Left hindlimb (tissue), 1 donor: ENCODE measurements around the gene FLVCR1.
A peak's percentile ranks its signal among the peaks of the same experiment; 100 is the strongest.

Source experiments
- DNase-seq: peaks from one replicate; pipeline ENCODE4 v3.0.0-alpha.2; 2018

FLVCR1 gene

DNA sequence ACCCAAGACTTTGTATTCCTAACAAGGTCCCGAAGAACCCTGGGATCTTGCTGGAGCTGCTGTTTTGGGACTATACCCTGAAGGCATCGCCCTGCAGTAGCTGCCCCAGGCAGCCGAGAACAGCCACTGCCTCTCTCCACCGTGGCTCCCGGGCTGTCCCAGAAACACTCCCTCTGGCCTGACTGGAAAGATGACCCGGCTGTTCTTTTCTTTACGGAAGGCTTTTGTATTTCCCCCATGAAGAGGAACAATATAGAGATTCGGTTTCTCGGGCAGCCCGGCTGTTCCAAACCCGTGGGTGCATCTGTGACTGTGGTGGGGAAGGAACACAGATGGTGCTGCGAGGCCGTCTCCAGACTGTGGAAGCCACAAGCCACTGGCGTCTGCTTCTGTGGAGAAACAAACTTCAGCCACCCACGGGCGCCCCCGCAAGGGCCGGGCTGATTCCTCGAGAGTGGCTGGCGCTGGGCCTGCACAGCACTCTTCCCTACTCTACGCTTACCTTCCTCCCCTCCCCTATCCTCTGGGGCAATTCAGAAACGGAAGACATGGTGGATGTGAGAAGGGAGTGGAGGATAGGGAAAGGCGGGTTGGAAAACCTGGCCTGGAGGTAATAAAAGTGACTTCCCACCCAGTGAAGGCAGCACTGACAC is 58.5 kb downstream of the FLVCR1 start:
- peak; percentile 65 for DNase-seq

DNA sequence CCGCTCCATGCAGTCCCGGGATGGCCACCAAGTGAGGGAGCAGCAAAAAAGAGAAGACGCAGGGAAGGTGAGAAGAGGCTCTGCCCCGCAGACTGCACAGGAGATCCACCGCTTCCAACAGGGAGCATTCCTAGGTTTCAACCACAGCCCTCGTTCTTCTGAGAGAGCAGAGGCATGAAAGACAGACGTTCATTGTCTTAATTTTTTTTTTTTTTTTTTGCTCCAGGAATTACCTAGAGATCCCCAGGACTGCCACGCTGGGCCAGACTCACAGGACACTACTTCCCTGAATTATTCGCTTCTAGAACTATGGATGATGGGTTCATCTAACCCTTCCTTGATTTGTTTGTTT is 59.0 kb downstream of the FLVCR1 start:
- no peak for DNase-seq

DNA sequence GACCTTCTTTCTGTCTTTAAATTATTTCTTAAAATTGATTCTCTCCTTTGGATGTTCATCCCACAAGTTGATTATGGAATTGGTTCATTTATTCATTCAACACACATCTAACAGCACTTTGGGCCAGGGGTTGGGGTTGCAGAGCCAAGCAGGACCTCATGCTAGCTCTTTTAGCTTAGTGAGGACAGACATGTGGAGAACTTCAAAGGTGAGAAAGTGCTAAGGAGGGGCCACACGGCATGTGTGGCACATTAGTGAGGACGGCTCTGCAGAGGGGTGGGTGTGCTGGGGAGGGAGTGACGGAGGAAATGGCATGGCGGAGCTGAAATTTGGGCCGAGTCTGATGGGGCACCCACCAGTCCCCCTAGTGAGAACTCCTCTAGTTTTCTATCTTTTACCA is 59.8 kb downstream of the FLVCR1 start:
- DNase-seq, result no peak

DNA sequence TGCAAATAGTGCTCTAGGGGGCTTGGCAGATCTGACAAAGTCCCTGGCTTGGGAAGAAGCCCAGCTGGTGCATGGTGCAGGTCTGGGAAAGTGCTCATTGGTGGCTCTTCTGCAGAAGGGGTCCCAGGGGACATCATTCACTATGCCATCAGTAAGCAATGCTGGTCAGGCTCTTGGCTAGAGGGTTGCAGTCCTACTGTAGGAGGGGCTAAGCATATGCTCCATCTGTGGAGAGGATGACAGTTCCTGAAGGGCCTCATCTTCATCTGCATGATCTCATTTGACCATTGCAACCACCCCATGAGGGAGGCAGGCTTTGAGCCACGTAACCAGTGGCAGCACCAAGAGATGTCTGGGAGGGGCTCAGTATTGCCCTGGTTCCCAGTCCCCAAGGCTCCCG is 60.7 kb downstream of the FLVCR1 start:
- DNase-seq, result no peak

DNA sequence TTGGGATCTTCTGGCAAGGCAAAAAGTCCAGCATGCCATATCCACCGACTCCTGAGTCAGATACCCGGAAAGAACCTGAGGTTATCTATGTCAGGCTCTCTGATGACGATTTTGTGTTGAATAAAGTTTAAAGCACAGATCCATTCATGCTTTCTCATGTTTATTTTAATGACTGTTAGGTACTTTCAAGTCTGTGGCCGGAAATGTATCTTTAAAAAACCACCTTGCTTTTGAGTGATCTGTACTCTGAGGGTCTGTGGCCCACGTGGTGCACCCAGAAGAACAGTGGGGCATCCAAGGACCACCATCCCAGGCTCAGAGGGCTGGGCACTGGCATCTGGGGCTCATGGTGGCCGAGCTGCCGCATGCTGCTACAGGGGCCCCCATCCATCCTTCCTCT is 62.2 kb downstream of the FLVCR1 start:
- DNase-seq, result no peak

DNA sequence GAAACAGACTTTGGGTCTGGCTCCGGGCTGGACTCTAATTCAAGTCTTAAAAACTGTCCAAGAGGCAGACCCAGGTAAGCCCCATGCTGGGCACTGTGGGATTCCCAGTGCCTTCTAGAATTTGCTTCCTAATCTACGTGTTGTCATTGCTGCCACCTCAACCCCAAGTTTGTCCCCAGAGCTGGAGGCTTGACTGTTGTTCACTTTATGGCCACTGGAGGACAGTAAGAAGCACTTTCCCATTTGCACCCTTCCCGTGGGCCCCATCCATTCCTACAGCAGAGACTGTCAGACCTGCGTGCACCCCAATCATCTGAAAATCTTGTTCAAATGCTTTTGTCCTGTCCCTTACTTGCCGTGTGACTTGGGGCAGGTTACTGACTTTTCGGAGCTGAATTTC is 62.8 kb downstream of the FLVCR1 start:
- DNase-seq, result no peak

DNA sequence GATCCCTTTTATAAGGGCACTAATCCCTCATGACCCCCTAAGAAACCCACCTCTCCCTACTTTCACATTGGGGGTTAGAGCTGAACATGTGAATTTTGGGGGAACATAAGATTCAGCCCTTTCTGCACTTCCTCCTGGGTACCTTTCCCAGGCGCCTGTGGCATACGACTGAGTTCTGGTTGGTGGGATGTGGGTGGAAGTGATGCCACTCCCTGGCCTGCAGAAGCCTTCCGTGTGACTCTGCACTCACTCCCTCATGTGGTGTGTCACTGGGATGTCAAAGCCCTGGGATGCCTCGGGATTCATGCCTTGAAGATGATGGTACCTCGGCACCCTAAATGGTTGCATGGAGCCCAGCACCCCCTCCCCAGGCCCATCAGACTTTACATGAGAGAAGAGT is 63.9 kb downstream of the FLVCR1 start:
- DNase-seq, result no peak

DNA sequence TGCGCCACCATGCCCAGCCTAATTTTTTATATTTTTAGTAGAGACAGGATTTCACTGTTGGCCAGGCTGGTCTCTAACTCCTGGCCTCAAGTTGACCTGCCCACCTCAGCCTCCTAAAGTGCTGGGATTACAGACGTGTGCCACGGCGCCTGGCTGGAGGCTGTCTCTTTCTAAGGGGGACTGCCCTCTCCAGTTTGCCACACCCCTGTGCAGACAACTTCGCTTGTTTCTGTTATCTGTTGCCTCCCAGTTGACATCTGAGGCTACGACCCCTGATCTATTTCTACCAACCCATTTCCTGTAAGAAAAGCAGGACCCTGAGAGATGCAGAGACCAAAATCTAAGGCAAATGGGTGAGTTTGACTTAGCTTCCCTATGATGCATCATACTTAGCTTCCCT is 68.3 kb downstream of the FLVCR1 start:
- no peak for DNase-seq

DNA sequence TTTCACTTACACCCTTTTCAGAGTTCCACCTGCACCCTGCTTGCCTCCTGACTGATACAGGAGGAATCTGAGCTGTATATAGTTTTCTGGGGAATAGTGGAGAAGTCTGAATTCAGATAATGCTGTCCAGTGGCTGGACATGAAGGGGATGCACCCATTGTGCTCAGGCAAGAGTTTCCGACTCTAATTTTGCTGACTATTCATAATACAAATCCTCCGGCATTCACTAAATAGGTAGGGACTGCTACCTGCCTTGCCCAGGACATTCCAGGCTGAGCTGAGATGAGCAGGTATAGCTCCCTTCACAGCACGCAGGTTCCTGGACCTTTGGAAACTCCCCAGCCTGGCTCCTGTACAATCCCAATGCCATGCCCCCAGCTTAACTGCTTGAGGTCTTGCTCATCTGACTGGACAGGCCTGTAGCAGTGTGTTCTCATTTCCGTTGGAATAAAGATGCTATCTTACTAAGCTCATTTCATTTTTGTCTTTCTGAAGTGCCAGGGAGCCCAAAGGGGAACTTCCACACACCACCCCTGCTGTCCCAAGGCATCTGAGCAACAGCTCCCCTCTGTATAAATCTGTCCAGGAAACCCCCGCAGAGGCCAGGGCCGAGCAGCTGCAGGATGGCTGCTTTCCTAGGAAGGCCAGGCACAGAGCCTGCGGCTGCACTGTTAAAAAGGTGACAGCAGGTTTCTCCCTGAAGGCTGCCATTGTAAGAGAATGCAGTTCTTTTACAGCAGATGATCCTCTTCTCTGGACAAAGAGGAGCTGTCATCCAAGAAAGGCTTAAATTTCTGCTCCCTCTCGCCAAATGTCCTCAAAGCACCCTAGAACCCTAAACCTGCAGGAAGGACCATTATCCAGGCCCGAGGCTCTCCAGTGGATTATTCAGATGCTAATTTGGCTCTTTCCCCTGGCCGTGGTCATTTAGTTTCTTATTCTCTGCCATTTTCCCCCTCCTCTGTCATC is 70.5 kb downstream of the FLVCR1 start:
- no peak for DNase-seq

DNA sequence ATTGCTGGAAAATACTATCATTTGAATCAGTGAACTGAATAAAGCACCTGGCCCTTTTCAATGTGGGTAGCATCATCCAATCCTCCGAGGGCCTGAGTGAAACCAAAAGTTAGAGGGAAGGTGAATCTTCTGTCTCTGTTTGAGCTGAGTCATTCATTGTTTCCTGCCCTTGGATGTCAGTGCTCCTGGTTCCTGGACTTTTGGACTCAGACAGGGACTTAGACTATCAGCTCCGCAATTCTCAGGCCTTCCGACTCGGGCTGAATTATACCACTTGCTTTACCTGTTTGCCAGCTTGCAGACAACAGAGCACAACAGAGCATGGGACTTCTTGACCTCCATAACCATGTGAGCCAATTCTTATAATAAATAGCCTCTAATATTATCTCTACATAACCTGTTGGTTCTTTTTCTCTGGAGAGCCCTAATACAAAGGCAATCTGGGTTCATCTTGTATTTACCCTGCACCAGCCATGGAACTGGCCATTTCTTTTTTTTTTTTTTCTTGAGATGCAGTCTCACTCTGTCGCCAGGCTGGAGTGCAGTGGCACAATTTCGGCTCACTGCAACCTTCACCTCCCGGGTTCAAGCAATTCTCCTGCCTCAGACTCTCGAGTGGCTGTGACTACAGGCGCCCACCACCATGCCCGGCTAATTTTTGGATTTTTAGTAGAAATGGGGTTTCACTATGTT is 73.1 kb downstream of the FLVCR1 start:
- no peak for DNase-seq

DNA sequence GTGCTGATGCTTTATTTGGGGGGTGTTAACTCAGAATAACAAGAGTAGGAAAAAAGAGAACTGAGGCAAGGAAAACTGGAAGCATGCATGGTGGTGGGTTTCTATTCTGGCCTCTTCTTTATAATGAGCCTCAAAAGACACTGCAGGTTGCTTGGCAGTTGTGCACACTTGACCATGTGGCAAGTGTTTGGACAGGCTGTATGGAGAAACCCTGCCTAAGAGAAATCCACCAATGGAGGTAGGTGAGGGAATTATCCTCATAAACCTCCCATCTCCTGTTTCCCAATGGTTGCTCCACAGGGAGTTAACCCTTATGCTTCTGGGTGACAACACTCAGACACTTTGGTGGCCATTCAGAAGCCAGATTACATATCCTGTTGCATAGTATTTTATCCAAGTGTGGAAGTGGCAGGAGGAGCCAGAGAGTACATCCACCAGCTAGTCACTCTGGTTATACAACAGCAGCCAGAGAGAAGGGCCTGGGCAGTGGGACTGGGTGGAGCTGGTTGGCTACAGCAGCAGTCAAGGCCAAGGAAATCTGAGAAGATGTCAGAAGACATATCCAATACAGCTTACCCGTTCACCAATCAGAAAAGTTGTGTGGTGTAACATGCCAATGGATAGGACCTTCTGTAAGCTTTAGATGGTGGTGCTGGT is 75.9 kb downstream of the FLVCR1 start:
- DNase-seq, result no peak

DNA sequence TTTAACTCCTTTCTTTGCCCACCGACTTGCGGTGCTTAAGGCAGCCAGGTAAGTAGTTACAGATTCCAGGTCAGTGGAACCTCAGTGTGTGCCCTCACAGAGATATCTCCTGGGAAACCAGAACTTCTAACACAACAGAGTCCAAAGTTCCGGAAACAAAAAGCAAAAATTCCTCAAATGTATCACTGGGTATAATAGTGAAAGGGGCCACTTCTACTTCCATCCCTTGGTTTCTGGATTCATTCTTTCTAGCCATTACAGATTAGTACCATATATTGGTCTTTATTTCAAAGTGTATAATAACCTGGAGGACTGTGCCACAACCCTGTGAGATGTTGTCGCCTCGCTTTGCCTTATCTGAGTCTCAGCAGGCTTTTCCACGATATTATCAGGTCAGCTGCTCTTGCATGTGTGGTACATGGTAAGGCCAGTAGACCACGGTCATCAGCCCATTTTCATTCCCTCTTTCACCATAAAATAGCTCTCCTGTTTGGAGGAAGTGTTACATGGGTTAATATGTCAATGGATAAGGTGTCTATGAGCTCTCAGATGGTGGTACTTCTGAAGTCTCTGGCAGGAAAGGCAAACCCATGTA is 77.4 kb downstream of the FLVCR1 start:
- DNase-seq, result no peak

DNA sequence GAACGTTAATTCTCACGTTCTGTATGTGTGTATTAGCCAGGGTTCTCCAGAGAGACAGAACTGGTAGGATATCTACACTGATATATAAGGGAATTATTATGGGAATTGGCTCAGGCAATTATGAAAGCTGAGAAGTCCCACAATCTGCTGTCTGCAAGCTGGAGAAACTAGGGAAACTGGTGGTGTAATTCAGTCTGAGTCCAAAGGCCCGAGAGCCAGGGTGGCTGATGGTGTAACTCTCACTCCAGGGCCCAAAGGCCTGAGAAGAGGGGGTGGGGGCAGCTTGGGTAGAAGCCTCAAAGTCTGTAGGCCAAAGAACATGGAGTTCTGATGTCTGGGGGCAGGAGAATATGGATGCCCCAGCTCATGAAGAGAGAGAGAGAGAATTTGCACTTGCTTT is 79.0 kb downstream of the FLVCR1 start:
- DNase-seq, result no peak

DNA sequence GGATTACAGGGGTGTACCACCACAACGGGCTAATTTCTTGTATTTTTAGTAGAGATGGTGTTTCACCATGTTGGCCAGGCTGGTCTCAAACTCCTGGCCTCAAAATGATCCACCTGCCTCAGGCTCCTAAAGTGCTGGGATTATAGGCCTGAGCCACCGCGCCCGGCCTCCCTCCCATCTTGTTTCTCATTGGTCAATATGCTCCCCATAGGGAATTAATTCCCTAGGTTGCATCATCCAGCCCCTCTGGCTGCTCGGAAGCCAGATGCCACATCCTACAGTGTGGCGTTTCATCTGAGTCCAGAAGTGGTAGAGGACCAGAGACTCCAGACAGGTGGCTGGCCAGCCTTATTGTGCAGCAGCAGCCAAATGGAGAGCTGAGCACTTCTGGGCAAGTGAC is 80.8 kb downstream of the FLVCR1 start:
- DNase-seq, result no peak

DNA sequence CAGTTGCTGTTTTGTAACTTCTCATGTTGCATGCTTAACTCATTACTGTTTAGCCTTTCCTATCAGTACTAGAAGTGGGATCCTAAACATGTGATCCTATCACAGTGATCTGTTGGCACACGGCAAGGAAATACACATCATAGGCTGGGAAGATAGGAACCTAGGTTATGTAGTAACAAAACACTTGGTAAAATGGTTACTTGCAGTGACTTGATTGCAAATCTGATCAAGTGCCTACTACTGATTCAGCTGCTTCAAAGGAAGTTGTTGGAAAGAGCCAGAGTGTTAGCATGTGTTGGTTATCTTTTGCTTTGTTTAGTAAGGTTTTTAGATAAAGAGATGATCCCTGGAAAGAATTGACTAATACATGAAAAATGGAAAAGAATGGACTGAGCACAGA is 83.4 kb downstream of the FLVCR1 start:
- DNase-seq, result no peak

DNA sequence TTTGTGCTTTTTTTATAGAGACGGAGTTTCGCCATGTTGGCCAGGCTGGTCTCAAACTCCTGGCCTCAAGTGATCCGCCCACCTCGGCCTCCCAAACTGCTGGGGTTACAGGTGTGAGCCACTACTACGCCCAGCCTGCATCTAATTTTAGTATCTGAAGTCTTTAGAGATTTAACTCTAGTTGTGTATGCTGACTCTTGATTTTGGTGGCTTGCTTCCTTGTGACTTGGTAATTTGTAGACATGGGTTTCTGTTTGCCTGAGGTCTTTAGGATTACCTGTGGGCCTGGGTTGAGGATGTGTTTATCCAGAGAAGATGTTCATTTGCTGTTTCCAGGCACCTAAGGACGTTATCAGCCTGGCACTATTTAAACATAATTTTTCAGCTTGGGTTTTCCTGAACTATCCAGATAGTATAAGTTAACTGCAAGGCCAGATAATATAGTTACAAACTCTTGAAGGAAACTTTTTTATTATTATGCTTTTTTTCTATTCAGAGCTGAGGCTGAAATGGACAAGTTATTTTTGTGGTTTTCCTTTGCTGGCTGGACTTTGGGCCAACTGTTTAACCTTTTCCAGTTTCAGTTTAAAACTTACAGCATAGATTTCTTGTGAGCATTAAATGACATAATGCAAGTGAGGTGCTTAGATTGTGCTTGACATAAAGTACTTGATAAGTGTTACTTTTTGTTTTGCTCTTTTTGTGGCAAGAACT is 84.8 kb downstream of the FLVCR1 start:
- no peak for DNase-seq

DNA sequence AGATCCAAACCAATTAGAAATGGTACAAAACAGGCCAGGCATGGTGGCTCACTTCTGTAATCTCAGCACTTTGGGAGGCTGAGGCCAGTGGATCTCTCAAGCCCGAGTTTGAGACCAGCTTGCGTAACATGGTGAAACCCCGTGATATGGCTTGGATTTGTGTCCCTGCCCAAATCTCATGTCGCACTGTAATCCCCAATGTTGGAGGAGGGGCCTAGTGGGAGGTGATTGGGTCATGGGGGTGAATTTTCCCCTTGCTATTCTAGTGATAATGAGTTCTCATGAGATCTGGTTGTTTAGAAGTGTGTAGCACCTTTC is 85.3 kb downstream of the FLVCR1 start:
- DNase-seq, result no peak

DNA sequence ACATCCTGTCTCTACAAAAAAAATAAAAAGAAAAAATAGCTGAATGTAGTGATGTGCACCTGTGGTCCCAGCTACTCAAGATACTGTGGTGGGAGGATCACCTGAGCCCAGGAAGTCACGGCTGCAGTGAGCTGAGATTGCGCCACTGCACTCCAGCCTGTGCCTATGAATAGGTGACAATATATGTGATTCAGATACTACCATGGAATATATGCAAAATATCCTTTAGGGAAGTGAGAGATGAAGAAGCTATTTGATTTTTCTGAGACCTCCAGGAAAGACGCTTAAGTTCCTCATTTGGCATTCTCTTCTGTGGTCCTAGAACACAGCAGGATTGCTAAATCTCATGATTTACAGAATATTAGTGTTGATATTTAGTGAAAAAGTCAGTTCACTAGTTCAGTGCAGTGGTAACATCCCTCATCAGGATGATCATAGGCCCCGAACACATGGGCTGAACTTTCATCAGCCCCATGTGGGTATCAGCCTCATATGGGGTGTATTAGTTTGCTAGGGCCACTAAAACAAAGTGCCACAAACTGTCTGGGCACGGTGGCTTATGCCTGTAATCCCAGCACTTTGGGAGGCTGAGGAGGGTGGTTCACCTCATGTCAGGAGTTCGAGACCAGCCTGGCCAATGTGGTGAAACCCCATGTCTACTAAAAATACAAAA is 86.3 kb downstream of the FLVCR1 start:
- DNase-seq, result no peak

DNA sequence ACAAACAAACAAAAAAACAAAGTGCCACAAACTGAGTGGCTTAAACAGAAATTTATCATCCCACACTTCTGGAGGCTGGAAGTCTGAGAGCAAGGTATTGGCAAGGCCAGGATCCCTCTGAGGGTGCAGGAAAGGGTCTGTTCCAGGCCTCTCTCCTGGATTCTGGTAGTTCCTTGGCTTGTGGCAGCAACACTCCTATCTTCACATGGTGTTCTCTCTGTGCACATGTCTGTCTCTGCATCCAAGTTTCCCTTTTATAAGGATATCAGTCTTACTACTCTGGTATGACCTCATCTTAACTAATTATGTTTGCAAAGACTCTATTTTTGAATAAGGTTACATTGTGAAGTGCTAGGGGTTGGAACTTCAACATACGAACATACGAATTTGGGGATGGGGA is 87.0 kb downstream of the FLVCR1 start:
- no peak for DNase-seq

DNA sequence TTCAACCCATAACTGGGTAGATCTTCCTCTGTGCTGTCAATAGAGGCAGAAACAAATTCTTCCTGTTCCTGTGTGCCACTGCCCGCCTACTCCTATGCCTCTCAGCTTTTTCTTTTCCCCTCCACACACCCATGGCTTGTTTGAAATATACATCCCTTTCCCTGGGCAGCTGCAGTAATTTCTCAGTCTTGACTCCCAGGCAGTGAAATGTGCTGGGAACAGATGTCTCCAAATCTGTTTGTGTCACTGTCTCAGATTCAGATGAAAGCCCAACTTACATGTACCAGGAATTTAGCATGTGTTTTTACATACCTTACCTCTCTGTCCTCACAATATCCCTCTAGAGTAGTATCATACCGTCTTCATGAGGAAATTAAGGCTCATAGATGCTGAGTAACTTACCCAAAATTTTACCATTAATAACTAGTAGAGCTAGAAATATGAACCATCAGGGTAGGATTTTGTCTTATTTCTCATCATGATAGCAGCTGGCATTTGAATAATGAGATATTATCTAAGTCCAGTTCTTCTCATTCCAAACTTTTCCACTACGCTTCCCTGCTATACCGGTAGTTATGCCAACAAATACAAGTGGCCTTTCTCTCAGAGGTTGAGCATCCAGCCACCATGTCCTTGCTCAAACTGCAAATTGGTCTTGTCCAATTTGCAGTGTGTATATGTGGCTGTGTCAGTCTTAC is 87.5 kb downstream of the FLVCR1 start:
- DNase-seq, result no peak

DNA sequence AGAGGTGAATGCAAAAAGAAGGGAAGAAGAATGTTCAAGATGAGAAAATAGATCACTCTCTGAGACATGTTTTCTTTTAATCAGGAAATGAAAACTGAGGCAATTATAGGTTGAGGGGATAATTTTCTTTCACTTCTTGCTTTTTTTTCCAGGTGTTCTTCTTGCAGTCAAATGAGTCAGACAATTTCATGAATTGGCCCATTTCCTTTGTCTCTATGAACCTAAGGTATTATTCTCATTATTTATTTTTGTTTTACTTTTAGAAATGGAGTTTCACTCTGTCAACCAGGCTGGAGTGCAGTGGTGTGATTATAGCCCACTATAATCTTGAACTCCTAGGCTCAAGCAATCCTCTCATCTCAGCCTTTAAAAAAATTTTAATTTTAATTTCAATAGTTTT is 88.8 kb downstream of the FLVCR1 start:
- no peak for DNase-seq
